ENCODE results near the gene IFT88. TPM values are rescaled to one million over a fixed set of nuclear protein-coding genes. Genes with fewer than 3 reads are reported as not detected.

The IFT88 gene
- total and polyA plus RNA-seq, 9 of the 15 experiments (the other 6 are each of a cell fraction or from before 2014, with no cell fraction given): 8.3 to 13.5 (median 10.0) TPM

- TF ChIP-seq ATF6 (CRISPR knock-in tag; IDR thresholded peaks at IDR 0.05) (no peak), HMGN3 (IDR thresholded peaks at IDR 0.05; ENCODE audit: borderline replicate concordance, extremely low read depth, insufficient read length, low read depth, low read length) (peak; percentile 46), CREB3L1 (IDR thresholded peaks at IDR 0.05; ENCODE audit: borderline replicate concordance, low read depth) (no peak), SIN3A (IDR thresholded peaks at IDR 0.05; ENCODE audit: borderline replicate concordance in 2 of 2, control insufficient read depth in 1 of 2, low read depth in 2 of 2, low read length in 2 of 2) (peak; percentile 66 to 74; a peak in 2 of 4 replicates), ZNF384 (IDR thresholded peaks at IDR 0.05; ENCODE audit: low read depth, low read length) (no peak), ATF3 (IDR thresholded peaks at IDR 0.05) (no peak), ATF3 (CRISPR knock-in tag; conservative IDR thresholded peaks at IDR 0.05) (no peak), ZNF175 (CRISPR knock-in tag; IDR thresholded peaks at IDR 0.05; ENCODE audit: low read depth) (no peak), HNRNPL (IDR thresholded peaks at IDR 0.05; ENCODE audit: low read depth, low read length) (no peak), SMARCA4 (IDR thresholded peaks at IDR 0.05) (no peak), FIP1L1 (IDR thresholded peaks at IDR 0.05; ENCODE audit: low read depth, low read length, poor library complexity, severe bottlenecking) (no peak), VEZF1 (CRISPR knock-in tag; IDR thresholded peaks at IDR 0.05) (peak; percentile 74), ZBTB49 (CRISPR knock-in tag; IDR thresholded peaks at IDR 0.05; ENCODE audit: borderline replicate concordance) (no peak), ZFP1 (CRISPR knock-in tag; IDR thresholded peaks at IDR 0.05) (no peak), RBFOX2 (IDR thresholded peaks at IDR 0.05; ENCODE audit: low read depth, low read length) (peak; percentile 47), ZNF124 (CRISPR knock-in tag; IDR thresholded peaks at IDR 0.05) (no peak), RB1 (IDR thresholded peaks at IDR 0.05; ENCODE audit: low read depth) (peak; percentile 58; the same call in 1 of the 2 replicates), FOXA3 (CRISPR knock-in tag; conservative IDR thresholded peaks at IDR 0.05 in 1 of 2, IDR thresholded peaks at IDR 0.05 in 1 of 2) (no peak)
These were observed 137.0 kb downstream of the IFT88 start (continued) for GRCh38 chr13:20703780-20704458.

All from K562 (cell line).